ENCODE results near the gene DELE1.

DNA sequence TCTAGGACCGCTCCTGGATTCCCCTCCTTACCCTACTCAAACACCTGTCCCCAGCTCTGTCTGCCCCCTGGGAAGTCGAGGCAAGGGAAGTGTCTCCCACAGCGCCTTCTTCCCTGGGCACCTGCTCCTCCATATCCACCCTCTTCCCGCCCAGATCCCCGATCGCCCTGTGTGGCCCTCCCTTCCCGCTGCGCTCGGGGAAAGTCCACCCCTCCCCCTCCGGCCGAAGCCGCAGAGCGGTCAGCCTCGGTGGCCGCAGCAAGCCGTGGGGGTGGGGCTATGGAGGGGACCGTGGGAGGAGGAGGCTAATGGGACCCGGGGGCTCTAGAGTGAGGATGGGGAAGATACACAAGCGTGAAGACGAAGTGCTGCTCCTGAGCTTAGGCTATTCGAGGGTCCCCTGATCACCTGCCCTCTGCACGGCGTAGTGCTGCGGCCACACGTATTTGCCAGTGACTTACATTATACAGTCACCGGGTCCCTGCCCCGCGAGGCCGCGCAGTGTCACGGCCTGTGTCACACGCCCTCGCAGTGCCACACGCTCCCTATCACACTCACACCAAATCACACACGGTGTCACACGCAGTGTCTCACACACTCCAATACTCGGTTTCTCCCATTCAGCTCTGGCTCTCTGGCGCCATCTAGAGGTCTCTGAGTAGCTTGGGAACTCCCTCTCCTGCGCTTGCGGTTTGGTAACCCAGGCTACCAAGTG, 44.8 kb upstream of the DELE1 start:
- TF ChIP-seq, protein P1, sequence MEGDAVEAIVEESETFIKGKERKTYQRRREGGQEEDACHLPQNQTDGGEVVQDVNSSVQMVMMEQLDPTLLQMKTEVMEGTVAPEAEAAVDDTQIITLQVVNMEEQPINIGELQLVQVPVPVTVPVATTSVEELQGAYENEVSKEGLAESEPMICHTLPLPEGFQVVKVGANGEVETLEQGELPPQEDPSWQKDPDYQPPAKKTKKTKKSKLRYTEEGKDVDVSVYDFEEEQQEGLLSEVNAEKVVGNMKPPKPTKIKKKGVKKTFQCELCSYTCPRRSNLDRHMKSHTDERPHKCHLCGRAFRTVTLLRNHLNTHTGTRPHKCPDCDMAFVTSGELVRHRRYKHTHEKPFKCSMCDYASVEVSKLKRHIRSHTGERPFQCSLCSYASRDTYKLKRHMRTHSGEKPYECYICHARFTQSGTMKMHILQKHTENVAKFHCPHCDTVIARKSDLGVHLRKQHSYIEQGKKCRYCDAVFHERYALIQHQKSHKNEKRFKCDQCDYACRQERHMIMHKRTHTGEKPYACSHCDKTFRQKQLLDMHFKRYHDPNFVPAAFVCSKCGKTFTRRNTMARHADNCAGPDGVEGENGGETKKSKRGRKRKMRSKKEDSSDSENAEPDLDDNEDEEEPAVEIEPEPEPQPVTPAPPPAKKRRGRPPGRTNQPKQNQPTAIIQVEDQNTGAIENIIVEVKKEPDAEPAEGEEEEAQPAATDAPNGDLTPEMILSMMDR (conservative IDR thresholded peaks at IDR 0.05; ENCODE audit: low read depth, low read length) = peak; percentile 98
- no peak for TF ChIP-seq EZH2 (IDR thresholded peaks at IDR 0.05; ENCODE audit: borderline replicate concordance, low read depth, low read length, poor library complexity, severe bottlenecking)
